Right ventricle myocardium superior (tissue), 1 donor: ENCODE results near the gene ZNF486. TPM values are rescaled to one million over a fixed set of nuclear protein-coding genes. Genes with fewer than 3 reads are reported as not detected.
"Not testable (repeated sequence)": the region's sequence is repeated elsewhere in the genome, so short reads cannot be mapped to it uniquely, and the experiment has no call there.

ENCODE experiments used
- ATAC-seq: fragments of 200-7000 bp; cut with Tn5 transposase; one replicate; pipeline ENCODE4 v1.9.1; 2020; ENCODE audit warnings: mild to moderate bottlenecking; ENCODE audit not compliant: poor library complexity
- DNase-seq: peaks from one replicate; pipeline ENCODE4 v3.0.0-alpha.2; 2020
- intact Hi-C: fragments of 100-400 bp; cut with DNase I; formaldehyde crosslinking; loops from one replicate; pipeline ENCODE4 v1.11.2; 2022
- long read RNA-seq: library from polyadenylated mRNA; unstranded; transcript quantifications from one replicate; pipeline ENCODE4 v2.0.0, GENCODE V29; 2021
- total RNA-seq: library from RNA; stranded (reverse); fragmentation: NEBNext Ultra II Directional; extraction: Animal tissue kit (Norgen Biotek cat#: 25700); gene quantifications from one replicate; pipeline ENCODE4 v1.2.1, GENCODE V29; 2021
- donor health status: DM: no; HTN: yes; CAD: no; lungs with severe emphysema.

Gene ZNF486
- total RNA-seq, result 1.6 TPM
- long read RNA-seq, result 0 reads

DNA sequence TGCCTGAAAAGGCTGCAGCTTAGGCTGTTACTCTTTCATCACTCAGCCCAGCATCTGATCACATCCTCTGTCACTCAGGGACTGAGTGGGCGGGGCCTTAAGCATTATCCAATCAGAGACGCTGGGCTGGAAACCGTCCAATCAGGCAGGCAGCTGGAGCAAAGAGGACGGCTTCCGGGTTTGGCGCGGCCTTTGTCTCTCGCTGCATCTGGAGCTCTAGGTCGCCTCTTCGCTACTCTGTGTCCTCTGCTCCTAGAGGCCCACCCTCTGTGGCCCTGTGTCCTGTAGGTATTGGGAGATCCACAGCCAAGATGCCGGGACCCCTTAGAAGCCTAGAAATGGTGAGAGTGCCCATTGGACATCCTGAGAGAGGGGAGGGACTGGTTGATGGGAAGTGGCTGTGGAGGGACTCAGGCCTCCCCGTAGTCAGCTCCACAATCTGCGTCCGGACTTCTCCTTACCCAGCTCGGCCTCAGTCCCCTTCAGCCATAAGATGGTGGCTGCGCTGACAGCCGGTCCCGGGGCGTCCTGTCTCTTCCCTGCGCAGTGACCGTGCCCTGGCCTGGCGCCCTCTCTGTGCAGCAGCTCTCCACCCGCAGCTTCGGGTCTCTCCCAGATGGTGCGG lies at the start of gene ZNF486:
TSS of gene ZNF486 (plus strand) at position 195 of the 625 bp plus-strand sequence. CDS start at position 312, 117 bp downstream.
- intact Hi-C loops, result no loop called here
- peak; percentile 99 for ATAC-seq

DNA sequence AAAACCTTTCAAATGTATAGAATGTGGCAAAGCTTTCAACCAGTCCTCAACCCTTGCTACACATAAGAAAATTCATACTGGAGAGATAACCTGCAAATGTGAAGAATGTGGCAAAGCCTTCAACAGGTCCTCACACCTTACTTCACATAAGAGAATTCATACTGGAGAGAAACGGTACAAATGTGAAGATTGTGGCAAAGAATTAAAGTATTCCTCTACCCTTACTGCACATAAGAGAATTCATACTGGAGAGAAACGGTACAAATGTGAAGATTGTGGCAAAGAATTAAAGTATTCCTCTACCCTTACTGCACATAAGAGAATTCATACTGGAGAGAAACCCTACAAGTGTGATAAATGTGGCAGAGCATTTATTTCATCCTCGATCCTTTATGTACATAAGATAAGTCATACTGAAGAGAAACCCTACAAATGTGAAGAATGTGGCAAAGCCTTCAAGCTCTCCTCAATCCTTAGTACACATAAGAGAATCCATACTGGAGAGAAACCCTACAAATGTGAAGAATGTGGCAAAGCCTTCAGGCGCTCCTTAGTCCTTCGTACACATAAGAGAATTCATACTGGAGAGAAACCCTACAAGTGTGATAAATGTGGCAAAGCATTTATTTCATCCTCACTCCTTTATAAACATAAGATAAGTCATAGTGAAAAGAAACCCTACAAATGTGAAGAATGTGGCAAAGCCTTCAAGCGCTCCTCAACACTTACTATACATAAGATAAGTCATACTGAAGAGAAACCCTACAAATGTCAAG lies 48.8 kb upstream of the ZNF486 start:
- ATAC-seq, intact Hi-C loops, DNase-seq: not testable (repeated sequence)

More for the DNA sequence above, at the start of gene ZNF486:
- peak; percentile 97 for DNase-seq

GRCh38 chr19:20124879-20125278 lies 42.1 kb upstream of the ZNF486 start:
- no peak for ATAC-seq
- intact Hi-C loops, result no loop called here
- DNase-seq, result no peak

GRCh38 chr19:20132933-20133332 lies 34.1 kb upstream of the ZNF486 start:
- DNase-seq, ATAC-seq, intact Hi-C loops: not testable (repeated sequence)

DNA sequence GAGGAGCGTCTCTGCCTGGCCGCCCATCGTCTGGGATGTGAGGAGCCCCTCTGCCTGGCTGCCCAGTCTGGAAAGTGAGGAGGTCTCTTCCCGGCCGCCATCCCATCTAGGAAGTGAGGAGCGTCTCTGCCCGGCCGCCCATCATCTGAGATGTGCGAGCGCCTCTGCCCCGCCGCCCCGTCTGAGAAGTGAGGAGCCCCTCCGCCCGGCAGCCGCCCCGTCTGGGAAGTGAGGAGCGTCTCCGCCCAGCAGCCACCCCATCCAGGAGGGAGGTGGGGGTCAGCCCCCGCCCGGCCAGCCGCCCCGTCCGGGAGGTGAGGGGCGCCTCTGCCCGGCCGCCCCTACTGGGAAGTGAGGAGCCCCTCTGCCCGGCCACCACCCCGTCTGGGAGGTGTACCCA lies 29.3 kb upstream of the ZNF486 start:
- ATAC-seq, DNase-seq, intact Hi-C loops: not testable (repeated sequence)

DNA sequence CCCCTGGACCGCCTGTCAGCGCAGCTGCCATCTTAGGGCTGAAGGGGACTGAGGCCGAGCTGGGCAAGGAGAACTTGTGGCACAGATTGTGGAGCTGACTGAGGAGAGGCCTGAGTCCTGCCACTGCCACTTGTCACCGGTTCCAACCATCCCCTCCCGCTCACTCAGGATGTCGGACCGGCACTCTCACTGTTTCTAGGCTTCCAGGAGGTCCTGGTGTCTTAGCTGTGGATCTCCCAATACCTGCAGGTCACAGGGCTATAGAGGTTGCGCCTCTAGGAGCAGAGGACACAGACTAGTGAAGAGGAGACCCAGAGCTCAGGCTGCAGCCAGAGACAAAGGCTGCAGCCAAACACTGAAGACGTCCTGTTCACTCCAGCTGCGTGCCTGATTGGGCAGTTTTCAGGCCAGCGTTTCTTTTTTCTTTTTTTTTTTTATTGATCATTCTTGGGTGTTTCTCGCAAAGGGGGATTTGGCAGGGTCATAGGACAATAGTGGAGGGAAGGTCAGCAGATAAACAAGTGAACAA lies 15.3 kb upstream of the ZNF486 start:
- ATAC-seq, result no peak
- intact Hi-C loops, result no loop called here
- no peak for DNase-seq

- intact Hi-C loops, ATAC-seq, DNase-seq: not testable (repeated sequence)
Measured at GRCh38 chr19:20152506-20152905, 14.5 kb upstream of the ZNF486 start.

DNA sequence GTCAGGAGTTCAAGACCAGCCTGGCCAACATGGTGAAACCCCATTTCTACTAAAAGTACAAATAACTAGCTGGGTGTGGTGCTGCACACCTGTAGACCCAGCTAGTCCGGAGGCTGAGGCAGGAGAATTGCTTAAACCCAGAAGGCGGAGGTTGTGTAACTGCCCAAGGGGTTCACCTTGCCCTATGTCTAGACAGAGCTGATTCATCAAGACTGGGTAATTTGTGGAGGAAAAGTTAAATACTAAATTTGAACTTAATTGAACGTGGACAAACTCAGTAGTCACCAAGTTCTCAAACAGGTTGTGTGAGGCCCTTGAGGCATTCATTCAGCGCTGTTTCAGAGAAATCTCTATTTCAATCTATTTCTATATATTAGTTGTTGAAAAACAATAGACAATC lies 13.7 kb upstream of the ZNF486 start:
- no peak for DNase-seq
- intact Hi-C loops, result no loop called here
- no peak for ATAC-seq

- intact Hi-C loops, result no loop called here
- ATAC-seq, result no peak
- DNase-seq, result no peak
Measured at GRCh38 chr19:20154636-20155035, 12.4 kb upstream of the ZNF486 start.

- ATAC-seq, result no peak
- DNase-seq, result no peak
- intact Hi-C loops, result no loop called here
Measured at GRCh38 chr19:20162821-20163220, 4.2 kb upstream of the ZNF486 start.

- no peak for DNase-seq
- no peak for ATAC-seq
- intact Hi-C loops, result no loop called here
Measured at GRCh38 chr19:20164456-20164855, 2.6 kb upstream of the ZNF486 start.

- ATAC-seq, result no peak
- intact Hi-C loops, result no loop called here
Measured at GRCh38 chr19:20165971-20166592, 932 bp upstream of the ZNF486 start.

GRCh38 chr19:20167651-20168122 lies 673 bp downstream of the ZNF486 start:
- DNase-seq (no peak), ATAC-seq (no peak)
- intact Hi-C loops, result no loop called here

More at GRCh38 chr19:20165971-20166592, 932 bp upstream of the ZNF486 start:
- no peak for DNase-seq

- DNase-seq (no peak), ATAC-seq (no peak)
- intact Hi-C loops, result no loop called here
Measured at GRCh38 chr19:20171285-20171684, 4.3 kb downstream of the ZNF486 start.

DNA sequence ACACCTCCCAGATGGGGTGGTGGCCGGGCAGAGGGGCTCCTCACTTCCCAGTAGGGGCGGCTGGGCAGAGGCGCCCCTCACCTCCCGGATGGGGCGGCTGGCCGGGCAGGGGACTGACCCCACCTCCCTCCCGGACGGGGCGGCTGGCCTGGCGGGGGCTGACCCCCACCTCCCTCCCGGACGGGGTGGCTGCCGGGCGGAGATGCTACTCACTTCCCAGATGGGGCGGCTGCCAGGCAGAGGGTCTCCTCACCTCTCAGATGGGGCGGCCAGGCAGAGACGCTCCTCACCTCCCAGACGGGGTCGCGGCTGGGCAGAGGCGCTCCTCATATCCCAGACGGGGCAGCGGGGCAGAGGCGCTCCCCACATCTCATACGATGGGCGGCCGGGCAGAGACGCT lies 8.8 kb downstream of the ZNF486 start:
- DNase-seq, ATAC-seq, intact Hi-C loops: not testable (repeated sequence)

GRCh38 chr19:20179956-20180355 lies 12.9 kb downstream of the ZNF486 start:
- ATAC-seq, DNase-seq, intact Hi-C loops: not testable (repeated sequence)

GRCh38 chr19:20182222-20182785 lies 15.3 kb downstream of the ZNF486 start:
- DNase-seq (no peak), ATAC-seq (no peak)
- intact Hi-C loops, result no loop called here

- intact Hi-C loops, result no loop called here
- DNase-seq (no peak), ATAC-seq (no peak)
Measured at GRCh38 chr19:20186174-20186573, 19.2 kb downstream of the ZNF486 start.

DNA sequence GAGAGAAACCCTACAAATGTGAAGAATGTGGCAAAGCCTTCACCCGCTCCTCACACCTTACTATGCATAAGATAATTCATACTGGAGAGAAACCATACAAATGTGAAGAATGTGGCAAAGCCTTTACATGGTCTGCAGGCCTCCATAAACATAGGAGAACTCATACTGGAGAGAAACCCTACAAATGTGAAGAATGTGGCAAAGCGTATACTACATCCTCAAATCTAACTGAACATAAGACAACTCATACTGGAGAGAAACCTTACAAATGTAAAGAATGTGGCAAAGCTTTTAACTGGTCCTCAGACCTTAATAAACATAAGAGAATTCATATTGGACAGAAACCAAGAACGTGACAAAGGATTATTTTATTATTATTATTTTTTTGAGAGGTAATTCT lies 30.7 kb downstream of the ZNF486 start:
- ATAC-seq (no peak), DNase-seq (no peak)
- intact Hi-C loops, result no loop called here
